ENCODE measurements around the gene GPR156. TPM values are rescaled to one million over a fixed set of nuclear protein-coding genes. Genes with fewer than 3 reads are reported as not detected.

The GPR156 gene
- polyA plus RNA-seq, 1 donor from 2014 or later: 0.22 TPM

GRCh38 chr3:120285508-120285841 is 453 bp upstream of the GPR156 start:
- H4K20me1 ChIP-seq (ENCODE audit: insufficient read depth): no peaks in the 10 kb centered on the region
- peaks cover 3% of the 10 kb centered on the region for H3K9me3 ChIP-seq (ENCODE audit: low read length)
- no peak overlapping the region for H3K9ac ChIP-seq (ENCODE audit: low read length)
- H2AFZ ChIP-seq (ENCODE audit: low read depth, low read length): no peak overlapping the region
- no peak for TF ChIP-seq SMC3 (conservative IDR thresholded peaks at IDR 0.05; ENCODE audit: poor library complexity)
- TF ChIP-seq EZH2 (IDR thresholded peaks at IDR 0.05; ENCODE audit: borderline replicate concordance, insufficient read depth, low read length, poor library complexity, severe bottlenecking): no peak
- TF ChIP-seq TAF1 (IDR thresholded peaks at IDR 0.05; ENCODE audit: low read depth): no peak
- TF ChIP-seq EP300 (conservative IDR thresholded peaks at IDR 0.05; ENCODE audit: poor library complexity, severe bottlenecking): no peak
- TF ChIP-seq REST (IDR thresholded peaks at IDR 0.05; ENCODE audit: borderline replicate concordance): no peak
- no peak for TF ChIP-seq POLR2AphosphoS5 (IDR thresholded peaks at IDR 0.05)
- no peak for TF ChIP-seq RAD21 (conservative IDR thresholded peaks at IDR 0.05)
- no peak for TF ChIP-seq MXI1 (conservative IDR thresholded peaks at IDR 0.05; ENCODE audit: poor library complexity, severe bottlenecking)
- no peak for TF ChIP-seq CTCF (IDR thresholded peaks at IDR 0.05; ENCODE audit: poor library complexity, severe bottlenecking)
- H3F3A ChIP-seq (ENCODE audit: insufficient read depth, low read length, poor library complexity, severe bottlenecking): no peaks in the 10 kb centered on the region
- H3K4me2 ChIP-seq (ENCODE audit: low read length): no peak overlapping the region
- H3K9me2 ChIP-seq (ENCODE audit: insufficient read depth, low read length): no peaks in the 10 kb centered on the region
- H3K36me3 ChIP-seq (ENCODE audit: insufficient read depth, low read length): no peaks in the 10 kb centered on the region
- no peaks in the 10 kb centered on the region for H3K79me2 ChIP-seq (replicated peaks; ENCODE audit: insufficient read depth, low read length)
- no peak overlapping the region for H3K4me3 ChIP-seq (ENCODE audit: low read length)
- H3K27me3 ChIP-seq (ENCODE audit: insufficient read depth, low read depth, low read length): peaks cover 27% of the 10 kb centered on the region
- no peak overlapping the region for H3K27ac ChIP-seq (ENCODE audit: low read length)

GRCh38 chr3:120281261-120281660 is 3.8 kb downstream of the GPR156 start:
- Histone ChIP-seq H3K36me3 (ENCODE audit: insufficient read depth, low read length) (no peaks in the 10 kb centered on the region), H3K4me3 (ENCODE audit: low read length) (no peak overlapping the region), H4K20me1 (ENCODE audit: insufficient read depth) (no peaks in the 10 kb centered on the region), H3K27ac (ENCODE audit: low read length) (no peak overlapping the region), H3K9me2 (ENCODE audit: insufficient read depth, low read length) (no peaks in the 10 kb centered on the region), H3F3A (ENCODE audit: insufficient read depth, low read length, poor library complexity, severe bottlenecking) (no peaks in the 10 kb centered on the region), H2AFZ (ENCODE audit: low read depth, low read length) (no peak overlapping the region), H3K9ac (ENCODE audit: low read length) (no peak overlapping the region), H3K79me2 (replicated peaks; ENCODE audit: insufficient read depth, low read length) (no peaks in the 10 kb centered on the region), H3K4me2 (ENCODE audit: low read length) (no peak overlapping the region), H3K9me3 (ENCODE audit: low read length) (peaks cover 3% of the 10 kb centered on the region), H3K27me3 (ENCODE audit: insufficient read depth, low read depth, low read length) (peaks cover 26% of the 10 kb centered on the region)
- TF ChIP-seq SMC3 (conservative IDR thresholded peaks at IDR 0.05; ENCODE audit: poor library complexity) (no peak), EP300 (conservative IDR thresholded peaks at IDR 0.05; ENCODE audit: poor library complexity, severe bottlenecking) (no peak), CTCF (IDR thresholded peaks at IDR 0.05; ENCODE audit: poor library complexity, severe bottlenecking) (no peak), POLR2AphosphoS5 (IDR thresholded peaks at IDR 0.05) (no peak), RAD21 (conservative IDR thresholded peaks at IDR 0.05) (no peak), EZH2 (IDR thresholded peaks at IDR 0.05; ENCODE audit: borderline replicate concordance, insufficient read depth, low read length, poor library complexity, severe bottlenecking) (no peak), TAF1 (IDR thresholded peaks at IDR 0.05; ENCODE audit: low read depth) (no peak), MXI1 (conservative IDR thresholded peaks at IDR 0.05; ENCODE audit: poor library complexity, severe bottlenecking) (no peak), REST (IDR thresholded peaks at IDR 0.05; ENCODE audit: borderline replicate concordance) (no peak)
